Right renal pelvis (tissue), 4 donors: ENCODE results near the gene DYRK1A. TPM values are rescaled to one million over a fixed set of nuclear protein-coding genes. Genes with fewer than 3 reads are reported as not detected.

ENCODE experiments used
- DNase-seq, 4 donors: peaks; one replicate each; pipeline ENCODE4 v3.0.0-alpha.2; 2013; ENCODE audit warnings: low read depth in 4 of 4, low spot score in 3 of 4, missing footprints in 1 of 4
- polyA plus RNA-seq, 4 donors: library from polyadenylated mRNA; unstranded; fragments of 120-200 nt; gene quantifications; one replicate each; pipeline ENCODE4 v1.2.1, GENCODE V29; 2013; ENCODE audit not compliant: insufficient read length in 4 of 4

Gene DYRK1A
- polyA plus RNA-seq, 4 donors: 60.0 to 77.4 (median 73.2) TPM

- no peak for DNase-seq
Measured at GRCh38 chr21:37443683-37444082, 77.1 kb downstream of the DYRK1A start.

GRCh38 chr21:37445228-37445627, 78.7 kb downstream of the DYRK1A start:
- DNase-seq: no peak

GRCh38 chr21:37446552-37446951, 80.0 kb downstream of the DYRK1A start:
- DNase-seq: no peak

GRCh38 chr21:37447288-37447936, 80.8 kb downstream of the DYRK1A start:
- DNase-seq: no peak

- DNase-seq: no peak
Measured at GRCh38 chr21:37449302-37449937, 82.8 kb downstream of the DYRK1A start.

- no peak for DNase-seq
Measured at GRCh38 chr21:37450445-37450941, 83.9 kb downstream of the DYRK1A start.

DNA sequence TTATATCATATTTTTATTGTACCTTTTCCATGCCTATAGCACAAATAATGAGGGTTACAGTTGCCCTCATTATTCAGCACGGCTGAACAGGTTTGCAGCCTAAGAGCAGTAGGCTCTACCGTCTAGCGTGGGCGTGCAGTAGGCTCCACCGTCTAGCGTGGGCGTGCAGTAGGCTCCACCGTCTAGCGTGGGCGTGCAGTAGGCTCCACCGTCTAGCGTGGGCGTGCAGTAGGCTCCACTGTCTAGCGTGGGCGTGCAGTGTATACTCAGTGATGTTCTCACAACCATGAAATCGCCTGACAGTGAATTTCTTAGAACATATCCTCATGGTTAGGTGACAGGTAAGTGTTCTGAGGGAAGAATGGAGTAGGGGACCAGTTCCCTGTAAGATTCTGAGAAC, 84.9 kb downstream of the DYRK1A start:
- no peak for DNase-seq

DNA sequence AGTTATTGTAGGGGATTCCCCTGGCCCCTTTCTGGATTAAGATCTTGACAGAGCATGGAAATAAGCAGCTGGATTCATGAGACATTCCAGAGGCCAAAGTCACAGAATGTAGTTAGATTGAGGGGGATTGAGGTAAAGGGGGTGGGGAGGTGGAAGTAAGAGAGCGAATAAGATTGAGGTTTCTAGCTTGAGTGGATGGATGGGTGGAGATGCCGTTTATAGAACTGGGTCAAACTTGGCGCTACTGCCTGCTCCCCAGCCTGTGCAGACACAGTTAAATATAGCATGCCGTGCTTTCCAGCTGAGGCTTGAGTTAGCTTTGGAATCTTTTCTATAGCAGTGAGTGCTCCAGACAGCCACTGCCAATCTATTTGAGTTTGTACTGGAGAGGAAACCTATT, 85.7 kb downstream of the DYRK1A start:
- DNase-seq: no peak

DNA sequence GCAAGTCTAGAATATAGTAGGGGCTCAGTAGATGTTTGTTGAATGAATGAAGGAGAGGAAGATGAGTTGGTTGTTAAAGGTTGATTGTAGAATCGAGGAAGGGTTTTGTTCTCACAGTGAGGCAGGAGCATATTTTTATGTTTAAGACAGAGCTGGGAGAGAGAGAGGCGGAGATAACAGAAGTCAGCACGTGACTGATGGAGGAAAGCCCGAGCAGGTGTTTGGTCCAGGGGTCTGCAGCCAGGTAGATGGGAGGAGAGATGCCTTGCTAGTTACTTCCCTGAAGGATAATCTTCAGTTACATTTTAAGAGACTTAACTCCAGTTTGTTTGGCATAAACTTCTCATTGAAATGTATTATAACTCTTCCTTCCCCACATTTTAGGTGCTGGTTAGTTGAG, 86.8 kb downstream of the DYRK1A start:
- no peak for DNase-seq

GRCh38 chr21:37454869-37455503, 88.4 kb downstream of the DYRK1A start:
- DNase-seq: no peak

GRCh38 chr21:37455504-37455911, 88.9 kb downstream of the DYRK1A start:
- no peak for DNase-seq

- no peak for DNase-seq
Measured at GRCh38 chr21:37458669-37459276, 92.2 kb downstream of the DYRK1A start.

GRCh38 chr21:37459575-37459974, 93.0 kb downstream of the DYRK1A start:
- no peak for DNase-seq

DNA sequence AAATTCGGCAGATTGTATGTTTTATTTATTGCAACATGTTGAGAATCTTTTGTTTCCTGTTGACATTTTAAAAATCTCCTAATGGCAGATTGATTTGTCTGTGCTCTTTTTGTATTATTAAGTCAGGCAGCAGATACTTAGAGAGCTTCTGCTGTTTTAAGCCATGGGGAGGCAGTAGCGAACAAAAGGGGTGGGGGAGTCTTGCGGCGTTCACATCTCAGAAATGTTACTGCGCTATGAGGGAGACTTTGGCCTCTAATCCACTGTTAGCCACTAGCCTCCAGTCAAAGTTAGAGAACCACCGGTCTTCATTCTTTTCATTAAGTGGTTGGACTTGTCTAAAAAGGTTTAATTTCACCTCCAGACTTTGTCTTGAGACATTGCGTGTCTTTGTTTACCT, 93.6 kb downstream of the DYRK1A start:
- DNase-seq: no peak

DNA sequence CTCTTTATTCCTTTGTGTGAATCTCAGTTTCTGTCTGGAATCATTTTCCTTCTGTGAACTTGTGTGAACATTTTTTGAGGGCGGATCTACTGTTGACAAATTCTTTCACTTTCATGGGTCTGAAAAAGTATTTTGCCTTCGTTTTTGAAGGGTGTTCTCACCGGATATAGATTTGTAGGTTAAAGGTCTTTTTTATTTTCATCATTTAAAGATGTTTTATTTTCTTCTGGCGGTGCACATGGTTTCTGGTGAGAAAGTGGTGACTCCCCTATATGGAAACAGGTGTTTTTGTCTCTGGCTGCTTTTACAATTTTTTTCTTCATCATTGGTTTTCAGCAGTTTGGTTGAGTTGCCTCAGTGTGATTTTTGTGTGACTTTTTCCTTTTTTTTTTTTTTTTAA, 94.9 kb downstream of the DYRK1A start:
- no peak for DNase-seq

- DNase-seq: no peak
Measured at GRCh38 chr21:37462087-37462861, 95.7 kb downstream of the DYRK1A start.

DNA sequence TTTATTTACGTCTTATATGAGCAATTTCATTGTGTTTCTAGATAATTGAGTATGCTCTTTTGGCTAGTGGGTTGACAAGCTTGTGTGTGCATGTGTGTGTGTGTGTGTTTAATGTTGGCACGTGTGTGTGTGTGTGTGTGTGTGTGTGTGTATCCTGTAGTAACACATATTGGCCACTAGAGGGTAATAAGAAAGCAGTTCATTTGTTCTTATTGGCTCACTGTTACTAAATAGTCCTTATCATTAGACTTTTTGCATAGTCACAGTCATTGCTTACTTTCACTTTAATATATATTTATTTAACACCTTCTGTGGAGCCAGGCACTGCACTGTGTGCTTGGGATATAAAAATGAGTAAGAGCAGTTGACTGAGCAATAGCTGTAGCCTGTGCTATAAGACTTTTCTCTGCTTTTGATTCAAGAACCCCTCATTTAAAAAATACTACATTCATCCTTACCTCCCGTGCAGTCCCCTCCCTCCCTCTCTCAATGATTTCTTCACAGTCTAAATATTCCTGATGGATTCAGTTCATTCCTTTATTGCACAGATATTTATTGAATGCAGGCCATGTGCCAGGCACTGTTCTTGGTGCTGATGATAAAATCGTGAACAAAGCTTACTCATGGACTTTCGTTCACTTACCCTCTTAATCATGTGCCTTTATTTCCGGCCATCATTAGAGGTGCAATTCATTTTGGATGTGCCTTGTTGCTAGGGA, 96.7 kb downstream of the DYRK1A start:
- no peak for DNase-seq

DNA sequence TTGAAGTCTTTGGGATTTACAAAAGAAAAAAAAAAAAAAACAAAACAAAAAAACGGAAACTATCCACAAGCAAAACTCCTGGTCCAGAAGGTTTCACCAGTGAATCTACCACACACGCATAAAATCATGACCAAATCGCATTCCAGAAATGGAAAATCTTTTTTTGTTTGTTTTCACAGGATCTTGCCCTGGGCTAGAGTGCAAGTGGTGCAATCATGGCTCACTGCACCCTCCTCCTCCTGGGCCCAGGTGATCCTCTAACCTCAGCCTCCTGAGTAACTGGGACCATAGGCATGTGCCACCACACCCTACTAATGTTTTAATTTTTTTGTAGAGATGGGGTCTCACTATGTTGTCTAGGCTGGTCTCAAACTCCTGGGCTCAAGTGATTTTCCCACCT, 100.5 kb downstream of the DYRK1A start:
- no peak for DNase-seq

GRCh38 chr21:37468909-37469308, 102.3 kb downstream of the DYRK1A start:
- DNase-seq: no peak

GRCh38 chr21:37469441-37469840, 102.9 kb downstream of the DYRK1A start:
- no peak for DNase-seq
